Mesodermal cell (in vitro differentiated cells): ENCODE data around the gene RPH3AL. TPM values are rescaled to one million over a fixed set of nuclear protein-coding genes. Genes with fewer than 3 reads are reported as not detected.

ENCODE experiments used
- H3K27ac ChIP-seq: 2 replicates; pipeline ENCODE4 v1.7.0; 2013; ENCODE audit warnings: mild to moderate bottlenecking, low read depth, low read length, moderate library complexity; ENCODE audit not compliant: severe bottlenecking
- H3K36me3 ChIP-seq: 2 replicates; pipeline ENCODE4 v1.7.1; 2013; ENCODE audit warnings: mild to moderate bottlenecking, low read length, moderate library complexity; ENCODE audit not compliant: control insufficient read depth, insufficient read depth
- H3K4me1 ChIP-seq: one replicate; pipeline ENCODE4 v1.7.1; 2013; ENCODE audit warnings: mild to moderate bottlenecking, low read length; ENCODE audit not compliant: insufficient read depth, control insufficient read depth, poor library complexity, severe bottlenecking
- H3K4me3 ChIP-seq: 2 replicates; pipeline ENCODE4 v1.7.0; 2013; ENCODE audit warnings: low read length, control low read depth, mild to moderate bottlenecking; ENCODE audit not compliant: insufficient read depth, poor library complexity, severe bottlenecking; ENCODE audit errors: extremely low read depth
- H3K9me3 ChIP-seq: 2 replicates; pipeline ENCODE4 v1.7.1; 2013; ENCODE audit warnings: mild to moderate bottlenecking, low read length, moderate library complexity; ENCODE audit not compliant: control insufficient read depth
- WGBS, 2 experiments: methylation state at CpG; one replicate each; pipeline ENCODE4 v1.1.5; 2013; ENCODE audit warnings: missing lambda C conversion rate in 2 of 2; ENCODE audit not compliant: insufficient coverage in 2 of 2; 5-methylcytosine and 5-hydroxymethylcytosine counted together
- polyA plus RNA-seq, 2 experiments: library from polyadenylated mRNA; stranded (reverse); fragments of 50-300 nt; gene quantifications; one replicate each; pipeline ENCODE4 v1.2.3, GENCODE V29; 2013

RPH3AL gene, protein sequence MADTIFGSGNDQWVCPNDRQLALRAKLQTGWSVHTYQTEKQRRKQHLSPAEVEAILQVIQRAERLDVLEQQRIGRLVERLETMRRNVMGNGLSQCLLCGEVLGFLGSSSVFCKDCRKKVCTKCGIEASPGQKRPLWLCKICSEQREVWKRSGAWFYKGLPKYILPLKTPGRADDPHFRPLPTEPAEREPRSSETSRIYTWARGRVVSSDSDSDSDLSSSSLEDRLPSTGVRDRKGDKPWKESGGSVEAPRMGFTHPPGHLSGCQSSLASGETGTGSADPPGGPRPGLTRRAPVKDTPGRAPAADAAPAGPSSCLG
- polyA plus RNA-seq (2013, experiment 1 of 2): 6.6 TPM
- 5.0 TPM for polyA plus RNA-seq (2013, experiment 2 of 2)

DNA sequence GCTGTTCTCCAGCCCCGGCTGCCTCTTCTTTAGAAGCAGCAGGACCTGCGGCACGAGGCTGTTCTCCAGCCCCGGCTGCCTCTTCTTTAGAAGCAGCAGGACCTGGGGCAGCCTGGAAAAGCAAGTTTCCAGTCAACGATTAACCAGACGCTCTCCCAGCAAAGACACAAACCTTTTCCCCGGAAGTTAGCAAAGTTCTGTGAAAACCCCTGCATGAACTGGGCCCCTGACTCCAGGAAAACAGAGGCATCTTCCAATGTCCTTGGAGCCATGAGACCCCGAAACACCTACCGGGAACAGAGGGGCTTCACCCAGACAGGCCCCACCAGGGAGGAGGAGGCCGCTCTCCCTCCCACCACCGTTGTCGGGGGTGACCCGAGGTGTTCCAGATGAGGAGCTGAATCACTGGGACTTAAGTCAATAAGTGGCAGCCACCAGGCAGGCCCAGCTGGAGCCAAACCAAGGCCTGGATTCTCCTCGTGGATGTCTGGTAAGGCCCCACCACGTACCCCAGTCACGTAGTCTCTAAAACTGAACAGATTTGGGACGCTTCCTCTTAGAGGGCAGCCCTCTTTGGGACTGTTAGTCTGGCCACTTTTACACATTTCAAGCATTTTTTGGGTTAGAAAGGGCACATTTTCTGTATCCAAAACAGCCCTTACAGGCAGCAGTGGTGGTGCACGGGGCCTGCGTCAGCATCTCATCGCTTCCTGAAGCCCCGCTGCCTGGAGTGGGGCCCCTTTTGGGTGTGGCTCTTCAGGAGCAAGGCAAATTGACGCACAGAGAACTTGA, at the start of gene RPH3AL:
RPH3AL (minus strand) TSS at position 387 of the 792 bp plus-strand sequence. CDS start 25,264 bp downstream, outside the sequence.
- no peaks in the 10 kb centered on the region for H3K9me3 ChIP-seq
- peak within 1 kb of the TSS; percentile 51 for H3K27ac ChIP-seq
- peaks cover 11% of the 10 kb centered on the region for H3K4me1 ChIP-seq
- no peaks in the 10 kb centered on the region for H3K36me3 ChIP-seq
- H3K4me3 ChIP-seq: no peak within 1 kb of the TSS
- 45 to 53% methylated on average over 19 of the region's 22 CpGs for WGBS, 2 experiments

DNA sequence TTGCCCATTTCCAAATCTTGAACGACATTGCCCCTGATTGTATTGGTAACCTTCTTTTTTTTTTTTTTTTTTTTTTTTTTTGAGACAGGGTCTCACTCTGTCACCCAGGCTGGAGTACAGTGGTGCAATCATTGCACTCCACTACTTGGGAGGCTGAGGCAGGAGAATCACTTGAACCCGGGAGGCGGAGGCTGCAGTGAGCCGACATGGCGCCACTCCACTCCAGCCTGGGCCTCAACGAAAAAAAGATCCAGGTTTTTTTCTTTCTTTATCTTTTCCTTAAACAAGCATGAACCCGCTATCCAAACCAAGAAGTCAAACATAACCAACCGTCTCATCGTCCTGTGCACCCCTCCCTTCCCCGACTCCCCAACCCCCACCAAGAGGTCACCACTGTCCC, 47.6 kb upstream of the RPH3AL start:
- H3K36me3 ChIP-seq: no peaks in the 10 kb centered on the region
- no peak overlapping the region for H3K27ac ChIP-seq
- H3K4me3 ChIP-seq: no peak overlapping the region
- H3K9me3 ChIP-seq: no peaks in the 10 kb centered on the region
- H3K4me1 ChIP-seq: no peaks in the 10 kb centered on the region
- 81 to 88% methylated on average over 8 to 9 of the region's 10 CpGs for WGBS, 2 experiments

DNA sequence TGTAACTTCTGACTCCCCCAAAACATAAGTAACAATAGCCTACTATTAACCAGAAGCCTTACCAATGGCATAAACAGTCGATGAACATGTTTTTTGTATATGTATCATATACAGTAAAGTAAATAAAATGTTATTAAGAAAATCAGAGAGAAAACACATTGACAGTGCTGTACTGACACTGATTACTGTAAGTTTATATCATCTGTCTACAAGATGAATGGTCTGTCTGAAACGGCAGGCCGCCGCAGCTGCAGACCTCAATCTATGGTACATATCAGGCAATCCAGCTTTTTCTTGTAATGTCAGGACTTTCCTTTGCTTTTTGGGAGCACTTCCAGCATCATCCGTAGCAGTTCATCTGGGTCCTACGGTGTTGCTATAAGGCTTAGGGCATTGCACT, 44.2 kb upstream of the RPH3AL start:
- H3K27ac ChIP-seq: no peak overlapping the region
- no peaks in the 10 kb centered on the region for H3K9me3 ChIP-seq
- H3K4me3 ChIP-seq: no peak overlapping the region
- H3K4me1 ChIP-seq: no peaks in the 10 kb centered on the region
- H3K36me3 ChIP-seq: no peaks in the 10 kb centered on the region
- 86 to 96% methylated on average over 4 of the region's 6 CpGs for WGBS, 2 experiments

DNA sequence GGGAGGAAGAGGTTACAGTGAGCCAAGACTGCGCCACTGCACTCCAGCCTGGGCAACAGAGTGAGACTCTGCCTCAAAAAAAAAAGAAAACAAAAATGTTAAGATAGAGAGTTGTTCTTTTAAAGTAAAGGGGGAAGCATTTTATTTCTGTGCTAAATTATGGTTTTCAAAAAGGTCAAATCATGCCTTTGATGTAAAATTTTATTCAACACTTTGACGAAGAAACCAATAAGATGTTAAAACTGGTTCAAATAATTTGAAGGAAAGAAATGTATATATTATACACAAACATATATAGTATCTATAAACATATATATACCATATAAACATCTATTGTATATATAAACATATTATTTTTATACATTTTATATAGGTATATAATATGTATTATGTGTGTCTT, 43.4 kb upstream of the RPH3AL start:
- no peaks in the 10 kb centered on the region for H3K9me3 ChIP-seq
- H3K27ac ChIP-seq: no peak overlapping the region
- H3K4me1 ChIP-seq: no peaks in the 10 kb centered on the region
- H3K4me3 ChIP-seq: no peak overlapping the region
- H3K36me3 ChIP-seq: no peaks in the 10 kb centered on the region
- WGBS, 2 experiments: 75 to 83% methylated on average over 1 of the region's 2 CpGs

DNA sequence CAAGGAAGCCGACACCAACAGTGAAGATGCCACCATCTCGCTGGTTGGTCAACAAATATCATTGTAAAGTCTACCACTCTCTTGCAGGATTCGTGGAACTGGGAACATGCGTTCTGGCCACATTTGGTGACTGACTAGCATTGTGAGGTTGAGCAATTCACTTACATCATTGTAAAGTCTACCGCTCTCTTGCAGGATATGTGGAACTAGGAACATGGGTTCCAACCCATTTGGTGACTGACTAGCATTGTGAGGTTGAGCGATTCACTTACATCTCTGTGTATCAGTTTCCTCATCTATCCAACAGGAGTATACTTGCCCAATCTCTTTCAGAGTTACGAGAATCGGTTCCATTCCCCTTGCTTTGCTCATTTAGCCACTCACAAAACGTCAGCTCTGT, 42.6 kb upstream of the RPH3AL start:
- H3K4me1 ChIP-seq: no peaks in the 10 kb centered on the region
- no peaks in the 10 kb centered on the region for H3K9me3 ChIP-seq
- H3K36me3 ChIP-seq: no peaks in the 10 kb centered on the region
- 93 to 95% methylated on average over 8 to 9 of the region's 9 CpGs for WGBS, 2 experiments
- H3K27ac ChIP-seq: no peak overlapping the region
- H3K4me3 ChIP-seq: no peak overlapping the region

DNA sequence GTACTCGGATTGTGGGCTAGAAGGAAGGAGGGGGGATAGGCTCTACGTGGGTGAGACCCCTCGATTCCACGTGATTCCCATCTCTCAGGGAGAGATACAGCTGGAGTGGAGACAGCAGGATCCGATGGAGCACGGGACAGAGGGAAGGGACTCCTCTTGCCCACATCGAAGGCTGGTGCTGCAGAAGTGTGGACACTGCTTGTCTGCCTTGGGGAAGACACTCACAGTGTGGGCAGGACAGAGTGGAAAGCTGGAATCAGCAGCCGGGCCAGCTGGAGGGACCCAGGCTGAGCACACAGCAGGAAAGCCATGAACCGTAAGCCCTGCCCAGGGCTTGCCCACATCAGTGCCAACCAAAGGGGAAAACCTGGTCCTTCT, 42.1 kb upstream of the RPH3AL start:
- Histone ChIP-seq H3K9me3 (no peaks in the 10 kb centered on the region), H3K27ac (no peak overlapping the region), H3K4me3 (no peak overlapping the region), H3K4me1 (no peaks in the 10 kb centered on the region), H3K36me3 (no peaks in the 10 kb centered on the region)
- WGBS, 2 experiments: 85 to 91% methylated on average over 9 of the region's 9 CpGs

DNA sequence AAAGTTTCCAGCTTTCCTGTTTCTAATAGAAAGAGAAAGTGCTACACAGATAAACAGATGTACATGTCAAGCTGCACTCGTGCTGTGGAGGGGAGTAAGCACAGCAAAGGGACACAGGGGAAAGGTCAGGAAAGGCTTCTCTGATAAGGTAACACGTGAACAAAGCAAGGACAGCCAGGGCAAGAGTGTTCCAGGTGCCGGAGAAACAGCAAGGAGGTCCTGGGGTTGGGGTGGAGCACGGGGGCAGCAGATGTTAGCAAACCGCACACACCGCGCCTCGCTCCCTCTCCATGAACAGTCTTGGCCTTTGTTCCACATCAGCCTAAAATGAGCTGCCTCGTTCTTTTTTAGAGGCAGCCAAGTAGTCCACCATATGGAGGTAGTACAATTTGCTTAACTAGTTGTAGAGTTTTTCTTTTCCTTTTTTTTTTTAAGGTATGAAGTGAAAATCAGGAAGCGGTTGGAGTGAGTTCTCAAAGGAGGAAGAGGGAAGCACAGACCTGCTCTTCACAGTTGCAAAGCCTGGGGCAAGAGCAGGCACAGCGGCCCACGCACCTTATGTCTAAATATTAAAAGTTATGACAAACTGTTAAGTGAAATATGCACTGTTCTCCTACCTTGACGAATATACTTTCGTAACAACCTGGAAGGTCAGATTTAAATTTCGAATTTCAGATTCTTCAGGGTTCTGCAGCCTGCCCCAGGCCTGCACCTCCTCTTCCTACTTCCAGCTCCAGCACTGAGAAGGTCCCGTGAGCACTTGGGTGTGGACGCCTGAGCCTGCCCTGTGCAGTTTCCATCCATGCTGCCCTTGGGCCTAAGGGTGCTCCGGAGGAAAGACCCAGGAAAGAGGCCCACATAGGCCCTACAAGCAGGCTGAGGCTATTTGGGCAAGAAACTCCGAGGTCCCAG, 41.5 kb upstream of the RPH3AL start:
- H3K4me3 ChIP-seq: no peak overlapping the region
- 85 to 88% methylated on average over 14 to 16 of the region's 19 CpGs for WGBS, 2 experiments
- no peaks in the 10 kb centered on the region for H3K9me3 ChIP-seq
- no peaks in the 10 kb centered on the region for H3K4me1 ChIP-seq
- H3K27ac ChIP-seq: no peak overlapping the region
- H3K36me3 ChIP-seq: no peaks in the 10 kb centered on the region

DNA sequence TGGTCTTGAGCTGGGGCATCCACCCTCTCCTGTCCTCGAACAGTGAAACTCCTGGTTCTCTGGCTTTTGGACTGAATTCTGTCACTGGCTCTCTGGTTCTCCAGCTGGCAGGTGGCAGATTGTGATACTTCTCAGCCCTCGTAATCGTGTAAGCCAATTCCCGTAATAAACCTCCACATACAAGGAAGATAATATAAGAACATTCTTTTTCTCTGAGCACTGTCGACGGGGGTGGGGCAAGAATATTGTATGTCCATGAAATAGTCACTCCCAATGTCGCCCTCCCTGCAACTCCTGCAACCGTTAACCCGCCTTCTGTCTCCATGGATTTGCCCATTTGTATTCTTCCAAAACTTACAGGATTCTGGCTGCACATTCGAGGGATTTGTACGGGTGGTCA, 39.2 kb upstream of the RPH3AL start:
- no peak overlapping the region for H3K4me3 ChIP-seq
- H3K36me3 ChIP-seq: no peaks in the 10 kb centered on the region
- H3K9me3 ChIP-seq: no peaks in the 10 kb centered on the region
- WGBS, 2 experiments: 70 to 83% methylated on average over 6 to 10 of the region's 11 CpGs
- no peak overlapping the region for H3K27ac ChIP-seq
- no peaks in the 10 kb centered on the region for H3K4me1 ChIP-seq

DNA sequence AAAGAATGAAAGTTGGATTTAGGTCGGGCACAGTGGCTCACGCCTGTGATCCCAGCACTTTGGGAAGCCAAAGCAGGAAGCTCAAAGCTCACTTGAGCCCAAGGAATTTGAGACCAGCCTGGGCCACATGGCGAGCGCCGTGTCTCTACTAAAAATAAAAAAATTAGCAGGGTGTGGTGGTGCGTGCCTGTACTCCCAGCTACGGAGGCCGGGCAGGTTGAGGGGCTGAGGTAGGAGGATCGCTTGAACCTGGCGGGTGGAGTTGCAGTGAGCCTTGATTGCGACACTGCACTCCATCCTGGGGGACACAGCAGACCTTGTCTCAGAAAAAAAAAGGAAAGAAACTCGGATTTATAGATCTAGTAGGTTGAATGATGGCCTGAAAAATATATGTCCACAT, 37.4 kb upstream of the RPH3AL start:
- Histone ChIP-seq H3K9me3 (no peaks in the 10 kb centered on the region), H3K36me3 (no peaks in the 10 kb centered on the region), H3K4me1 (no peaks in the 10 kb centered on the region), H3K27ac (no peak overlapping the region), H3K4me3 (no peak overlapping the region)
- WGBS, 2 experiments: 87 to 88% methylated on average over 7 to 11 of the region's 12 CpGs

DNA sequence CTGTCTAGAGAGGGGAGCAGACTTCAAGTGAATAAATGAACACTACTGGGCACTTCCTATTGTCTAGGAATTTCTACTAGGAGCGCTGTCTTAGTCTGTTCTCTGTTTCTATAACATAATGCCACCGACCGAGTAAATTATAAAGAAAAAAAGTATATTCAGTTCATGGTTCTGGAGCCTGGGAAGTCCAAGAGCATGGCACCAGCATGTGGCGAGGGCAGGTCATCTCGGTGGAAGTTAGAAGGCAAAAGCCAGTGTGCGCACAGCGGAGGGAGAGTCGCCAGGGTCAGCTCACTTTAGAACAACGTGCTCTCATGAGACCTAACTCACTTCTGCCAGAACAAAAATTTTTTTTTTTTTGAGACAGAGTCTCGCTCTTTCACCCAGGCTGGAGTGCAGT, 35.5 kb upstream of the RPH3AL start:
- no peaks in the 10 kb centered on the region for H3K4me1 ChIP-seq
- no peak overlapping the region for H3K27ac ChIP-seq
- H3K9me3 ChIP-seq: no peaks in the 10 kb centered on the region
- no peaks in the 10 kb centered on the region for H3K36me3 ChIP-seq
- 85 to 92% methylated on average over 8 to 10 of the region's 10 CpGs for WGBS, 2 experiments
- H3K4me3 ChIP-seq: no peak overlapping the region
